GM18498 (cell line): ENCODE results near the gene SMARCA2.

Experiments
- ATAC-seq: cut with Tn5 transposase; IDR thresholded peaks from one replicate; pipeline ENCODE4 v1.9.1; 2021; ENCODE audit warnings: mild to moderate bottlenecking, moderate library complexity; ENCODE audit not compliant: unreplicated experiment

Gene SMARCA2

DNA sequence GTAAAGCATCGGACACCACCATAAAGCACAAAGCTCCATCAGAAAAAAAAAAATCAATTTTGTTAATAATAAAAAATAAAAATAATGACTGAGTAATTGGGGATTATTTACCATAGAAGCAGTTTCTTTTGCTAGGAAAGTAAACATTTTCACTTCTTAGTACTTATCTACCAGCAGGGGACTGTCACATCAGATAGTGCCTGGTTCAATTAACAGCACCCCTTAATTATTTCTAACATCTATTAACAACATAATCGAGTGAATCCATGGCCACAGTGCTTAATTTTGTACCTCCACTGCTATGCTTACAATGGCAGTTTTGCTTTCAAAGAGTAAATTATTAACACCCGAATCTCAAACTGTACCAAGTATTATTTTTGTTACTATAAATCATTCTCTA lies 221.7 kb downstream of the SMARCA2 start:
- ATAC-seq, result no peak

- no peak for ATAC-seq
Measured at GRCh38 chr9:2241461-2241835, 226.3 kb downstream of the SMARCA2 start.

DNA sequence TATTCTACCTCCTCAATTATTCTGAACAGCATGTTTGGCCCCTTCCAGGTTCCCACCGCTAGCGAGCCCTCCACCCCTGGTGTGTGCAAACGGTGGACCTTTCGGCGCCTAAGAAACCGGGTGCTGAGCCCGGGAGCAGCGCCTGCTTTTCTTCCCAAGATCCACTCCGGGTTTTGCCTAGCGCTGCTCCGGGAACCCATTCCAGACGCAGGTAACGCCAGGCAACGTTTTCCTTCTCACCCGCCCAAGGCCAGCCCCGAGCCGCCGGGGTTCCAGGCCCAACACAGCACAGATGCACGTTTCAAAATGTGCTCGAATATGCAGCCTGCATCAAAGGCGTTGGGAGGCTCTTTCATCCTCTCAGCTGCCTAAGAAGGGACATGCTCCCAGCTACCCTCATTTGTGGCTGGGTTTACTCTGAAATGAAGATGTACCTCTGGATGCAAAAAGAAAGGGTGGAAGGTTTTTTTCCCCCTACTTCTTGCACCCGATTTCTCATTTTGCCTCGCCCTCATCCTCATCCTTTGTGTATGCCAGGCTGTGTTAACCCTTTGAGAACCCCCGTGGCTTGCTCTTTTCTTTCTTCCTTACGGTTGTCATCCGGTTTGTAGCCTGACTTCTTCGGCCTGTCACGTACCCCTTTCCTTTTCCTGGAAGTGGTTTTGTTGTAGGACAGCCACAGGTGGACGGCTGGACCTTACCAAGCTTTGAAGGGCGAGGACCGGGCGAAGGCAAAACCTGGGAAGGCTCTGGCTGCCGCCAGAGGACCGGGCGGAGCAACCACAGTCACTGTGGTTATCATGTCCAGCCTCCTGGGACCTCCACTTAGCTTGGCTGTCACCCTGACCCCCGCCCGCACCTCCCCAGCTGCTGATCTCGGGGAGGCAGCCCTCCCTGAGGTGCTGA lies 226.9 kb downstream of the SMARCA2 start:
- peak; percentile 92 for ATAC-seq

DNA sequence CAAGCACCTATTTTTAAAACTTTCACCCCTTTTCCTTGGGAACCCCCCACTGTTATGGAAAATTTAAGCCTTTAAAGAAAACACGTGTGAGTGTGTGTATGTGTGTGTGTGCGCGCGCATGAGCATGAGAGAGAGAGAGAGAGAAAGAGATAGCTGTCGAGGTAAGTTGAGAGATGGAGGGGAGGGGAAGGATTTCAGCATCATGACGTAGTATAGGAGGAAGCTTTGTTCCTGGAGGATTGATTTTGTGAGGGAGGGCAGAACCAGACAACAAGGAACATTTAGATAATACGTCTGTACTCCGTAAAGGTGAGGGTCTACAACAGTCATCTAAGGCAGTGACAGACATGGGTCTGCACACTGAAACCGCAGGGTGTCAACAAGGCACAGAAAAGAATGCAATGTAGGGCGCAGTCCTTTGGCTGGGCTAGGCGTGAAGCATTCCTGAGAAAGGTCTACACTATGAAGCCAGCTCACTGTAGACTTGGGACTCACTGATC lies 227.7 kb downstream of the SMARCA2 start:
- no peak for ATAC-seq
